ENCODE results near the gene APOL2.
"Not testable (repeated sequence)": the region's sequence is repeated elsewhere in the genome, so short reads cannot be mapped to it uniquely, and the experiment has no call there.

DNA sequence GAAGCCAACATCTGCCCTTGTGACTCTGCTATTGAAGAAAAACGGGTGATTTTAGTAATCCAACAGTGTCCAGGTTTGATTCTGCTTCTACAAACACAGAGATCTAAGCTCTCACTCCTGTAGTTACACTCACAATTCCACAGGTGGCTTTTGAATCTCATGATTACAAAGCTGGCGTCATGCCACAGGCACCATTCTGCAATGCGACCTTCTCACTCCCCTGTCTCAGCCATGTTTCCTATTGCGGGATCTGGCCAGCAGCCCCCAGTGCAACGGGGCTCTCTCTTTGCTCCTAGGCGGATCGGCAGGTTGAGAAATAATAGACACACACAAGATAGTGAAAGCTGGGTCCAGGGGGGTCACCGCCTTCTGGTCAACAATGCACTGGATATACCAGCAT is 36.4 kb downstream of the APOL2 start:
- TF ChIP-seq CTCF (IDR thresholded peaks at IDR 0.05; ENCODE audit: borderline replicate concordance, extremely low read depth, low read length, poor library complexity, severe bottlenecking) = peak; percentile 9
- not testable (repeated sequence) for TF ChIP-seq EZH2 (IDR thresholded peaks at IDR 0.05; ENCODE audit: borderline replicate concordance, low read depth, low read length, severe bottlenecking)
